Astrocyte (in vitro differentiated cells and primary cell): ENCODE results near the gene CBS.

Experiments
- EZH2 ChIP-seq: IDR thresholded peaks from 2 replicates; pipeline ENCODE4 v1.6.1; 2012; ENCODE audit warnings: mild to moderate bottlenecking, low read length, inconsistent platforms; ENCODE audit not compliant: insufficient read depth
- TF ChIP-seq, protein P1 (sequence below): IDR thresholded peaks from 2 replicates; pipeline ENCODE4 v1.5.1; 2011; ENCODE audit warnings: low read depth, mild to moderate bottlenecking, inconsistent platforms, low read length, moderate library complexity; ENCODE audit not compliant: insufficient read depth

- TF ChIP-seq, protein P1, sequence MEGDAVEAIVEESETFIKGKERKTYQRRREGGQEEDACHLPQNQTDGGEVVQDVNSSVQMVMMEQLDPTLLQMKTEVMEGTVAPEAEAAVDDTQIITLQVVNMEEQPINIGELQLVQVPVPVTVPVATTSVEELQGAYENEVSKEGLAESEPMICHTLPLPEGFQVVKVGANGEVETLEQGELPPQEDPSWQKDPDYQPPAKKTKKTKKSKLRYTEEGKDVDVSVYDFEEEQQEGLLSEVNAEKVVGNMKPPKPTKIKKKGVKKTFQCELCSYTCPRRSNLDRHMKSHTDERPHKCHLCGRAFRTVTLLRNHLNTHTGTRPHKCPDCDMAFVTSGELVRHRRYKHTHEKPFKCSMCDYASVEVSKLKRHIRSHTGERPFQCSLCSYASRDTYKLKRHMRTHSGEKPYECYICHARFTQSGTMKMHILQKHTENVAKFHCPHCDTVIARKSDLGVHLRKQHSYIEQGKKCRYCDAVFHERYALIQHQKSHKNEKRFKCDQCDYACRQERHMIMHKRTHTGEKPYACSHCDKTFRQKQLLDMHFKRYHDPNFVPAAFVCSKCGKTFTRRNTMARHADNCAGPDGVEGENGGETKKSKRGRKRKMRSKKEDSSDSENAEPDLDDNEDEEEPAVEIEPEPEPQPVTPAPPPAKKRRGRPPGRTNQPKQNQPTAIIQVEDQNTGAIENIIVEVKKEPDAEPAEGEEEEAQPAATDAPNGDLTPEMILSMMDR, result no peak
- no peak for TF ChIP-seq EZH2
Measured at GRCh38 chr21:43024439-43025136, 51.0 kb downstream of the CBS start.
